DND-41 (cell line): ENCODE results near the gene CBR1.

Experiments used
- ATAC-seq: fragments of 200-7000 bp; cut with Tn5 transposase; 3 replicates; pipeline ENCODE4 v1.9.1; 2021; ENCODE audit warnings: low read depth; ENCODE audit not compliant: insufficient read depth
- DNase-seq: peaks from one replicate; pipeline ENCODE4 v3.0.0-alpha.2; 2020
- H2AFZ ChIP-seq: 2 replicates; pipeline ENCODE4 v1.6.0; 2012; ENCODE audit warnings: low read depth, low read length
- H3K27ac ChIP-seq: 2 replicates; pipeline ENCODE4 v1.5.1; 2012; ENCODE audit warnings: low read length, inconsistent platforms
- H3K27me3 ChIP-seq: fragments of 200-600 bp; sonication (generic); 2 replicates; pipeline ENCODE4 v1.6.0; 2012; ENCODE audit warnings: low read length, mild to moderate bottlenecking, inconsistent platforms; ENCODE audit not compliant: insufficient read depth, poor library complexity
- H3K36me3 ChIP-seq: 2 replicates; pipeline ENCODE4 v1.5.1; 2012; ENCODE audit warnings: low read length, inconsistent platforms; ENCODE audit not compliant: insufficient read depth
- H3K4me1 ChIP-seq: 2 replicates; pipeline ENCODE4 v1.5.1; 2012; ENCODE audit warnings: mild to moderate bottlenecking, low read length; ENCODE audit not compliant: insufficient read depth
- H3K4me2 ChIP-seq: 2 replicates; pipeline ENCODE4 v1.6.0; 2012; ENCODE audit warnings: mild to moderate bottlenecking, moderate library complexity, low read length, inconsistent platforms; ENCODE audit not compliant: insufficient read depth
- H3K4me3 ChIP-seq, 2 experiments: fragments of 200-600 bp in 1 of 2; shearing (Covaris generic) in 1 of 2; 2 replicates each; pipeline ENCODE4 v1.5.1; 2012 to 2016; ENCODE audit warnings: inconsistent platforms in 2 of 2, low read length in 2 of 2, mild to moderate bottlenecking in 2 of 2, low read depth in 1 of 2, moderate library complexity in 1 of 2
- H3K79me2 ChIP-seq: 2 replicates; pipeline ENCODE4 v1.6.0; 2012; ENCODE audit warnings: low read length, inconsistent platforms; ENCODE audit not compliant: insufficient read depth
- H3K9ac ChIP-seq: 2 replicates; pipeline ENCODE4 v1.6.0; 2012; ENCODE audit warnings: low read depth, mild to moderate bottlenecking, inconsistent platforms, low read length, moderate library complexity
- H3K9me3 ChIP-seq: 2 replicates; pipeline ENCODE4 v1.5.1; 2012; ENCODE audit warnings: low read length, moderate library complexity, mild to moderate bottlenecking, inconsistent platforms; ENCODE audit not compliant: insufficient read depth, severe bottlenecking
- H4K20me1 ChIP-seq: 2 replicates; pipeline ENCODE4 v1.6.0; 2012; ENCODE audit warnings: low read length; ENCODE audit not compliant: insufficient read depth
- EZH2 ChIP-seq: IDR thresholded peaks from 3 replicates; pipeline ENCODE4 v1.6.1; 2012; ENCODE audit warnings: borderline replicate concordance, low read depth, mild to moderate bottlenecking, moderate library complexity, low read length, inconsistent platforms; ENCODE audit not compliant: severe bottlenecking
- TF ChIP-seq, protein P1 (sequence below): IDR thresholded peaks from 2 replicates; pipeline ENCODE4 v1.5.1; 2012; ENCODE audit warnings: borderline replicate concordance, low read length, moderate library complexity, mild to moderate bottlenecking; ENCODE audit not compliant: poor library complexity, severe bottlenecking; ENCODE audit errors: extremely low read depth

The CBR1 gene

DNA sequence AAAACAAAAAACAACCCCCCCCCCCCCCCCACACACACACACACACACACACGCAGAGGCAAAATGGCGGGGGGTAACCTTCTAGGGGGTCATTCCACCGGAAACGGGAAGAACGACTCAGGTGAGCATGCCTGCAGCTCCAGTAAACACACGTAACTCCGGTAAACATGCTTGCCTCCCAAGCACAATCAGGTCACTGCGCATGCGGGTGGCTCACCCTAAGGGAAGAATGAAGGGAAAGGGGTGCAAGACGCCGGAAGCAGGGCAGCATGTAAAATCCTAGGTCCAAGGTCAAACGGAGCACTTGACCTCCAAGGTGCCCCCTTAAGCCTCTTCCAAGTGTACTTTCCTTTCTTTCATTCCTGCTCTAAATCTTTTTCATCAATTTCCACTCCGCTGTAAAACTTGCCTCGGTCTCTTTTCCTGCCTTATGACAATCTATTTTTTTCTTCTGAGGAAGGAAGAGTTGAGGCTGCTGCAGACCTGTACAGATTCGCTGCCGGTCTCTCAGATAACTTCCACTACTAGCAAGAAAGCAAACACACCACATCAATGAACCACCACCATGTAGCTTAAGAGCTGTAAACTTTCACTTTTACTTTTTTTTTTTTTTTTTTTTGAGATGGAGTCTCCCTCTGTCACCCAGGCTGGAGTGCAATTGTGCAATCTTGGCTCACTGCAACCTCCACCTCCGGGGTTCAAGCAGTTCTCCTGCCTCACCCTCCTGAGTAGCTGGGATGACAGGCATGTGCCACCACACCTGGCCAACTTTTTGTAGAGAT, 44.0 kb downstream of the CBR1 start:
- Histone ChIP-seq H3K4me3 (peak overlapping the region; percentile 4 to 66; a peak in 3 of 4 replicates), H3K27ac (peak overlapping the region; percentile 87), H3K9ac (peak overlapping the region; percentile 50), H3K9me3 (no peaks in the 10 kb centered on the region), H3K4me1 (peaks cover 28% of the 10 kb centered on the region), H3K36me3 (no peaks in the 10 kb centered on the region), H3K27me3 (no peaks in the 10 kb centered on the region), H4K20me1 (no peaks in the 10 kb centered on the region), H2AFZ (peak overlapping the region; percentile 86), H3K79me2 (no peaks in the 10 kb centered on the region), H3K4me2 (peak overlapping the region; percentile 90)
- DNase-seq (peak; percentile 65), ATAC-seq (peak; percentile 90)
- no peak for TF ChIP-seq EZH2
- TF ChIP-seq, protein P1, sequence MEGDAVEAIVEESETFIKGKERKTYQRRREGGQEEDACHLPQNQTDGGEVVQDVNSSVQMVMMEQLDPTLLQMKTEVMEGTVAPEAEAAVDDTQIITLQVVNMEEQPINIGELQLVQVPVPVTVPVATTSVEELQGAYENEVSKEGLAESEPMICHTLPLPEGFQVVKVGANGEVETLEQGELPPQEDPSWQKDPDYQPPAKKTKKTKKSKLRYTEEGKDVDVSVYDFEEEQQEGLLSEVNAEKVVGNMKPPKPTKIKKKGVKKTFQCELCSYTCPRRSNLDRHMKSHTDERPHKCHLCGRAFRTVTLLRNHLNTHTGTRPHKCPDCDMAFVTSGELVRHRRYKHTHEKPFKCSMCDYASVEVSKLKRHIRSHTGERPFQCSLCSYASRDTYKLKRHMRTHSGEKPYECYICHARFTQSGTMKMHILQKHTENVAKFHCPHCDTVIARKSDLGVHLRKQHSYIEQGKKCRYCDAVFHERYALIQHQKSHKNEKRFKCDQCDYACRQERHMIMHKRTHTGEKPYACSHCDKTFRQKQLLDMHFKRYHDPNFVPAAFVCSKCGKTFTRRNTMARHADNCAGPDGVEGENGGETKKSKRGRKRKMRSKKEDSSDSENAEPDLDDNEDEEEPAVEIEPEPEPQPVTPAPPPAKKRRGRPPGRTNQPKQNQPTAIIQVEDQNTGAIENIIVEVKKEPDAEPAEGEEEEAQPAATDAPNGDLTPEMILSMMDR, result no peak

DNA sequence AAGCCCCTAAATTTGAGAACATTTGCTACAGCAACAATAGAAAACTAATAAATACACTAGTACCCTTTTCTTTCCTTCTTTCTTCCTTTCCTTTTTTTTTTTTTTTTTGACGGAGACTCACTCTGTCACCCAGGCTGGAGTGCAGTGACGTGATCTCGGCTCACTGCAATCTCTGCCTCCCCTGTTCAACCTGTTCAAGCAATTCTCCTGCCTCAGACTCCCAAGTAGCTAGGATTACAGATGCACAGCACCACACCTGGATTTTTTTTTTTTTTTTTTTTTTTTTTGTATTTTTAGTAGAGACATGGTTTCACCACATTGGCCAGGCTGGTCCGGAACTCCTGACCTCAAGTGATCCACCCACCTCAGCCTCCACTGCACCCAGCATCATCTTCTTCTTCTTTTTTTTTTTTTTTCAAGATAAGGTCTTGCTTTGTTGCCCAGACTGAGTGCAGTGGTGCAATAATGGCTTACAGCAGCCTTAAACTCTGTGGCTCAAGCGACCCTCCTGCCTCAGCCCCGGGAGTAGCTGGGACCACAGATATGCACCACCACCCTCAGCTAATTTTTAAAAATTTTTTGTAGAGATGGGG, 45.4 kb downstream of the CBR1 start:
- H3K36me3 ChIP-seq, result no peaks in the 10 kb centered on the region
- peaks cover 28% of the 10 kb centered on the region for H3K4me1 ChIP-seq
- TF ChIP-seq EZH2, result no peak
- TF ChIP-seq, protein P1, result no peak
- H3K4me3 ChIP-seq, result no peak overlapping the region
- no peaks in the 10 kb centered on the region for H3K79me2 ChIP-seq
- no peaks in the 10 kb centered on the region for H3K27me3 ChIP-seq
- no peaks in the 10 kb centered on the region for H4K20me1 ChIP-seq
- no peak overlapping the region for H3K4me2 ChIP-seq
- DNase-seq (no peak), ATAC-seq (no peak)
- H3K9ac ChIP-seq, result no peak overlapping the region
- H3K27ac ChIP-seq, result no peak overlapping the region
- no peak overlapping the region for H2AFZ ChIP-seq
- no peaks in the 10 kb centered on the region for H3K9me3 ChIP-seq

DNA sequence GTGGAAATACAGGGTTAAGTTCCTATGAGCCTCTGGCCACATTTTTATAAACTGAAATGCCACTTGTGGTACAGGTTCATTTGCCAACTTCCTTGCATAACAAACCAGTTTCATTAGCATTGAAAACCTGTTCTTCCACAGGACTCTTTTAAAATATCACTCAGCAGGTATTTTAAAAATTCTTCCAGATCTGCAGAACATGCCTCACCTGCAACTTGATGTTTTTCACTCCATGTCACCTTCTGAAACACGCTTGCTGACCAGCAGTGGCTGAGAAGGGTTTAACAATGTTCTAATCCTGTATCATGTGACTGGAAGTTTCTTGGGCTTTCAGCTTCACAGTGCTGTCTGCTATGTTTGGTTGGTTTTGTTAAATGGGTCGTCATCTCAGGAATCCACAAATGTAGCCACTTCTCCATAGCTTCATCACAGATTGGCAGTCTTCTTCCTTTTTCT, 47.5 kb downstream of the CBR1 start:
- no peak overlapping the region for H2AFZ ChIP-seq
- ATAC-seq (no peak), DNase-seq (no peak)
- H3K9ac ChIP-seq, result no peak overlapping the region
- no peaks in the 10 kb centered on the region for H3K79me2 ChIP-seq
- TF ChIP-seq, protein P1, result no peak
- TF ChIP-seq EZH2, result no peak
- H3K4me1 ChIP-seq, result peaks cover 22% of the 10 kb centered on the region
- H3K27me3 ChIP-seq, result no peaks in the 10 kb centered on the region
- H3K4me2 ChIP-seq, result no peak overlapping the region
- no peaks in the 10 kb centered on the region for H3K36me3 ChIP-seq
- H3K9me3 ChIP-seq, result no peaks in the 10 kb centered on the region
- H3K4me3 ChIP-seq, result no peak overlapping the region
- H3K27ac ChIP-seq, result no peak overlapping the region
- no peaks in the 10 kb centered on the region for H4K20me1 ChIP-seq
